Measurements from ENCODE around the gene SMYD5. TPM values are rescaled to one million over a fixed set of nuclear protein-coding genes. Genes with fewer than 3 reads are reported as not detected.

The SMYD5 gene
- total RNA-seq, 2 experiments from 2014 or later, result 16.6 to 21.3 TPM

GRCh38 chr2:73243884-73244570 lies 30.0 kb downstream of the SMYD5 start:
- no peak for ATAC-seq
- Mint-ChIP-seq H3K27me3 (ENCODE audit: low read depth) (no peaks in the 10 kb centered on the region), H3K4me1 (ENCODE audit: low read depth) (peaks cover 15% of the 10 kb centered on the region), H3K27ac (peak overlapping the region; percentile 46), H3K36me3 (ENCODE audit: low read depth) (peaks cover 67% of the 10 kb centered on the region), H3K9me3 (ENCODE audit: insufficient read depth) (no peaks in the 10 kb centered on the region), H3K4me3 (no peak overlapping the region)
- no peak for DNase-seq
- ChIA-PET POLR2A (interaction anchor here (0.6 to 1.6 kb wide), 2 partner anchors 10 to 150 kb away, joined by 3 to 11 read pairs; partner anchors contain the start of genes CCT7 and PRADC1), CTCF (interaction anchor here (0.7 to 2.6 kb wide), 6 partner anchors 10 to 67 kb away, joined by 3 to 10 read pairs (median 4); partner anchors contain the start of genes CCT7 and PRADC1)

- POLR2A ChIA-PET, result interaction anchor here (0.6 to 1.6 kb wide), 2 partner anchors 10 to 151 kb away, joined by 3 to 11 read pairs; partner anchors contain the start of genes CCT7 and PRADC1
- peak; percentile 39 for ATAC-seq
- H3K36me3 Mint-ChIP-seq (ENCODE audit: low read depth), result peaks cover 70% of the 10 kb centered on the region
Measured at GRCh38 chr2:73244580-73244979, 30.5 kb downstream of the SMYD5 start.

GRCh38 chr2:73246850-73247249 lies 32.8 kb downstream of the SMYD5 start:
- no peak overlapping the region for H3K4me3 Mint-ChIP-seq
- H3K36me3 Mint-ChIP-seq (ENCODE audit: low read depth), result peaks cover 82% of the 10 kb centered on the region
- H3K4me1 Mint-ChIP-seq (ENCODE audit: low read depth), result peaks cover 7% of the 10 kb centered on the region
- DNase-seq (no peak), ATAC-seq (no peak)
- ChIA-PET CTCF (interaction anchor here (1.0 to 1.9 kb wide), 3 partner anchors 34 to 70 kb away, joined by 4 to 9 read pairs (median 7); no protein-coding TSS in a partner anchor), POLR2A (interaction anchor here (1.2 kb wide), 1 partner anchor 11 kb away, joined by 4 read pairs; no protein-coding TSS in a partner anchor)
- H3K27me3 Mint-ChIP-seq (ENCODE audit: low read depth), result no peaks in the 10 kb centered on the region
- no peaks in the 10 kb centered on the region for H3K9me3 Mint-ChIP-seq (ENCODE audit: insufficient read depth)
- H3K27ac Mint-ChIP-seq, result no peak overlapping the region

More at GRCh38 chr2:73244580-73244979, 30.5 kb downstream of the SMYD5 start:
- DNase-seq, result no peak
- CTCF ChIA-PET, result interaction anchor here (0.7 to 2.6 kb wide), 6 partner anchors 10 to 67 kb away, joined by 3 to 10 read pairs (median 4); partner anchors contain the start of genes CCT7 and PRADC1
- Mint-ChIP-seq H3K4me1 (ENCODE audit: low read depth) (peaks cover 10% of the 10 kb centered on the region), H3K4me3 (no peak overlapping the region), H3K9me3 (ENCODE audit: insufficient read depth) (no peaks in the 10 kb centered on the region), H3K27ac (peak overlapping the region; percentile 46), H3K27me3 (ENCODE audit: low read depth) (no peaks in the 10 kb centered on the region)

GRCh38 chr2:73249636-73250035 lies 35.6 kb downstream of the SMYD5 start:
- DNase-seq, result no peak
- no peak overlapping the region for H3K27ac Mint-ChIP-seq
- CTCF ChIA-PET, result interaction anchor here (2.7 kb wide), 1 partner anchor 40 kb away, joined by 7 read pairs; no protein-coding TSS in a partner anchor

GRCh38 chr2:73250872-73251846 lies 37.1 kb downstream of the SMYD5 start:
- no peaks in the 10 kb centered on the region for H3K4me1 Mint-ChIP-seq (ENCODE audit: low read depth)
- H3K36me3 Mint-ChIP-seq (ENCODE audit: low read depth), result peaks cover 79% of the 10 kb centered on the region
- no peak overlapping the region for H3K4me3 Mint-ChIP-seq
- CTCF ChIA-PET, result interaction anchor here (2.7 kb wide), 1 partner anchor 39 kb away, joined by 7 read pairs; no protein-coding TSS in a partner anchor
- H3K27ac Mint-ChIP-seq, result peak overlapping the region; percentile 18
- ATAC-seq, result no peak
- POLR2A ChIA-PET, result no interaction called here
- no peak for DNase-seq
- no peaks in the 10 kb centered on the region for H3K9me3 Mint-ChIP-seq (ENCODE audit: insufficient read depth)
- H3K27me3 Mint-ChIP-seq (ENCODE audit: low read depth), result no peaks in the 10 kb centered on the region

More at GRCh38 chr2:73249636-73250035, 35.6 kb downstream of the SMYD5 start:
- Mint-ChIP-seq H3K9me3 (ENCODE audit: insufficient read depth) (no peaks in the 10 kb centered on the region), H3K4me1 (ENCODE audit: low read depth) (no peaks in the 10 kb centered on the region), H3K36me3 (ENCODE audit: low read depth) (peaks cover 82% of the 10 kb centered on the region), H3K27me3 (ENCODE audit: low read depth) (no peaks in the 10 kb centered on the region), H3K4me3 (no peak overlapping the region)
- POLR2A ChIA-PET, result no interaction called here
- ATAC-seq, result no peak

- Mint-ChIP-seq H3K9me3 (ENCODE audit: insufficient read depth) (no peaks in the 10 kb centered on the region), H3K27ac (no peak overlapping the region), H3K36me3 (ENCODE audit: low read depth) (peaks cover 67% of the 10 kb centered on the region), H3K4me1 (ENCODE audit: low read depth) (no peaks in the 10 kb centered on the region), H3K27me3 (ENCODE audit: low read depth) (no peaks in the 10 kb centered on the region), H3K4me3 (no peak overlapping the region)
- DNase-seq (no peak), ATAC-seq (no peak)
- POLR2A ChIA-PET, result no interaction called here
- CTCF ChIA-PET, result no interaction called here
Measured at GRCh38 chr2:73252238-73253027, 38.4 kb downstream of the SMYD5 start.

- Mint-ChIP-seq H3K4me3 (no peak overlapping the region), H3K4me1 (ENCODE audit: low read depth) (peaks cover 6% of the 10 kb centered on the region), H3K9me3 (ENCODE audit: insufficient read depth) (no peaks in the 10 kb centered on the region), H3K27ac (no peak overlapping the region), H3K27me3 (ENCODE audit: low read depth) (no peaks in the 10 kb centered on the region), H3K36me3 (ENCODE audit: low read depth) (peaks cover 60% of the 10 kb centered on the region)
- ChIA-PET CTCF (no interaction called here), POLR2A (no interaction called here)
- no peak for DNase-seq
- no peak for ATAC-seq
Measured at GRCh38 chr2:73253400-73253799, 39.4 kb downstream of the SMYD5 start.

GRCh38 chr2:73253901-73254300 lies 39.9 kb downstream of the SMYD5 start:
- Mint-ChIP-seq H3K9me3 (ENCODE audit: insufficient read depth) (no peaks in the 10 kb centered on the region), H3K27ac (peak overlapping the region; percentile 15), H3K36me3 (ENCODE audit: low read depth) (peaks cover 56% of the 10 kb centered on the region), H3K27me3 (ENCODE audit: low read depth) (no peaks in the 10 kb centered on the region), H3K4me3 (no peak overlapping the region), H3K4me1 (ENCODE audit: low read depth) (peaks cover 6% of the 10 kb centered on the region)
- CTCF ChIA-PET, result no interaction called here
- ATAC-seq (no peak), DNase-seq (no peak)
- POLR2A ChIA-PET, result interaction anchor here (1.3 kb wide), 1 partner anchor 35 kb away, joined by 3 read pairs; no protein-coding TSS in a partner anchor

- H3K27ac Mint-ChIP-seq, result peak overlapping the region; percentile 11
- H3K9me3 Mint-ChIP-seq (ENCODE audit: insufficient read depth), result no peaks in the 10 kb centered on the region
- ChIA-PET CTCF (no interaction called here), POLR2A (interaction anchor here (1.1 to 1.3 kb wide), 2 partner anchors 11 to 34 kb away, joined by 3 to 6 read pairs; no protein-coding TSS in a partner anchor)
- no peaks in the 10 kb centered on the region for H3K27me3 Mint-ChIP-seq (ENCODE audit: low read depth)
- H3K4me1 Mint-ChIP-seq (ENCODE audit: low read depth), result peaks cover 7% of the 10 kb centered on the region
- peaks cover 56% of the 10 kb centered on the region for H3K36me3 Mint-ChIP-seq (ENCODE audit: low read depth)
- ATAC-seq (no peak), DNase-seq (no peak)
- H3K4me3 Mint-ChIP-seq, result no peak overlapping the region
Measured at GRCh38 chr2:73254343-73255006, 40.4 kb downstream of the SMYD5 start.

GRCh38 chr2:73255007-73255644 lies 41.1 kb downstream of the SMYD5 start:
- DNase-seq (no peak), ATAC-seq (no peak)
- Mint-ChIP-seq H3K9me3 (ENCODE audit: insufficient read depth) (no peaks in the 10 kb centered on the region), H3K27ac (peak overlapping the region; percentile 29), H3K4me1 (ENCODE audit: low read depth) (peaks cover 8% of the 10 kb centered on the region), H3K4me3 (no peak overlapping the region), H3K36me3 (ENCODE audit: low read depth) (peaks cover 52% of the 10 kb centered on the region), H3K27me3 (ENCODE audit: low read depth) (no peaks in the 10 kb centered on the region)
- CTCF ChIA-PET, result no interaction called here
- POLR2A ChIA-PET, result interaction anchor here (1.1 to 1.3 kb wide), 2 partner anchors 12 to 34 kb away, joined by 3 to 6 read pairs; no protein-coding TSS in a partner anchor

All from activated CD8-positive, alpha-beta T cell treated with anti-CD3 and anti-CD28 coated beads, Interleukin-2, amount 10 ng/mL, durations not matched to agents 7 days and 5 days (primary cell).